Skeletal muscle tissue (tissue), 5 donors: ENCODE results near the gene GMPR. TPM values are rescaled to one million over a fixed set of nuclear protein-coding genes. Genes with fewer than 3 reads are reported as not detected.

Experiments
- H3K27ac ChIP-seq: one replicate; pipeline ENCODE4 v1.7.0; 2013; ENCODE audit warnings: mild to moderate bottlenecking, low read depth, low read length, inconsistent platforms
- H3K27me3 ChIP-seq, 3 donors: one replicate each; pipeline ENCODE4 v1.7.0; 2013; ENCODE audit warnings: low read length in 3 of 3; ENCODE audit not compliant: control insufficient read depth in 3 of 3, insufficient read depth in 3 of 3
- H3K36me3 ChIP-seq, 3 donors: one replicate each; pipeline ENCODE4 v1.7.0; 2013; ENCODE audit warnings: low read length in 3 of 3; ENCODE audit not compliant: control insufficient read depth in 3 of 3, insufficient read depth in 3 of 3
- H3K4me1 ChIP-seq, 3 donors: one replicate each; pipeline ENCODE4 v1.7.0; 2013; ENCODE audit warnings: low read length in 3 of 3, mild to moderate bottlenecking in 3 of 3; ENCODE audit not compliant: control insufficient read depth in 3 of 3, insufficient read depth in 3 of 3
- H3K4me3 ChIP-seq, 3 donors: one replicate each; pipeline ENCODE4 v1.7.0; 2013; ENCODE audit warnings: low read length in 3 of 3
- H3K9ac ChIP-seq, 3 donors: one replicate each; pipeline ENCODE4 v1.7.0; 2013; ENCODE audit warnings: low read length in 3 of 3, mild to moderate bottlenecking in 3 of 3, moderate library complexity in 2 of 3, low read depth in 1 of 3
- H3K9me3 ChIP-seq, 3 donors: one replicate each; pipeline ENCODE4 v1.7.0; 2013; ENCODE audit warnings: low read length in 3 of 3; ENCODE audit not compliant: control insufficient read depth in 3 of 3
- small RNA-seq: library from RNA; depleted of rRNA; stranded (forward); fragments of <200 nt; gene quantifications from one replicate; pipeline ENCODE3, GENCODE V24; 2014
- total RNA-seq: library from RNA; depleted of rRNA; stranded (reverse); fragments of >200 nt; gene quantifications from one replicate; pipeline ENCODE4 v1.2.3, GENCODE V29; 2014
- donor health status: Osteomylitis.

The GMPR gene
- total RNA-seq, 1 donor from 2014 or later: 26.1 TPM

DNA sequence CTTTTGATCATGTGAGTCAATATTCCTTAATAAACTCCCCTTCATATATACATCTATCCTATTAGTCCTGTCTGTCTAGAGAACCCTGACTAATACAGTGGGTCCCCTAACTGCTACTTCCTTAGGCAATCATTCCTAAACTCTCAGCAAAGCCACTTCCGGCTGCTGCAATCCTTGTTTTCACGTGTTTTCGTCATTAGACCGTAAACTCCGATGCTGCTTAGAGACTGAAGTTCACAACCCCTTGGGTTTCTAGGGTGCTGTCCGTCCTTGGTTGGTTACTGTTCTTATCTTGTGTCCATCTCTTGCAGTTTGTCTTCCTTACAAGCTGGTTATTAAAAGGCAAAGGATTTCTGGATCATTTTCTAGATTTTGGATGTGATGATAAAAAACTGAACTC, 106.4 kb downstream of the GMPR start:
- no peaks in the 10 kb centered on the region for H3K27me3 ChIP-seq
- peaks cover 9 to 30% (median 15%) of the 10 kb centered on the region in 3 donors for H3K4me1 ChIP-seq
- peak overlapping the region; percentile 26 for H3K27ac ChIP-seq
- H3K9ac ChIP-seq: no peak overlapping the region
- no peaks in the 10 kb centered on the region for H3K9me3 ChIP-seq
- H3K4me3 ChIP-seq: no peak overlapping the region
- no peaks in the 10 kb centered on the region for H3K36me3 ChIP-seq

Small RNA genes within 50 kb of the gene (small RNA-seq; reads per million reads assigned to genes)
- gene RF00019 (not detected), gene RNU6-1114P (not detected)

Other genes with a start within 250 kb of the GMPR start
- gene MYLIP, start 109.5 kb upstream of the GMPR start, total RNA-seq: 95.5 TPM